Activated T-cell treated with anti-CD3 and anti-CD28 coated beads, Interleukin-2, amount 50 U/mL, for 24 hours (primary cell): Measurements from ENCODE around the gene NCAM1.

ENCODE experiments used
- DNase-seq: peaks from one replicate; pipeline ENCODE4 v3.0.0-alpha.2; 2020
- H3K27ac Mint-ChIP-seq: 2 replicates; pipeline ENCODE4 v1.8.0; 2020; ENCODE audit warnings: mild to moderate bottlenecking, mixed read lengths
- H3K27me3 Mint-ChIP-seq: 2 replicates; pipeline ENCODE4 v1.8.0; 2020; ENCODE audit warnings: mixed read lengths
- H3K36me3 Mint-ChIP-seq: 2 replicates; pipeline ENCODE4 v1.8.0; 2020; ENCODE audit warnings: low read depth, mixed read lengths
- H3K4me1 Mint-ChIP-seq: 2 replicates; pipeline ENCODE4 v1.8.0; 2020; ENCODE audit warnings: low read depth, mixed read lengths
- H3K4me3 Mint-ChIP-seq: 2 replicates; pipeline ENCODE4 v1.8.0; 2020; ENCODE audit warnings: mild to moderate bottlenecking, moderate library complexity, mixed read lengths
- H3K9me3 Mint-ChIP-seq: 2 replicates; pipeline ENCODE4 v1.8.0; 2020; ENCODE audit warnings: mixed read lengths

Gene NCAM1

GRCh38 chr11:113106507-113106906, 145.3 kb downstream of the NCAM1 start:
- Mint-ChIP-seq H3K4me1 (no peaks in the 10 kb centered on the region), H3K4me3 (no peak overlapping the region), H3K36me3 (no peaks in the 10 kb centered on the region), H3K9me3 (no peaks in the 10 kb centered on the region), H3K27me3 (peaks cover 14% of the 10 kb centered on the region), H3K27ac (no peak overlapping the region)
- no peak for DNase-seq

- no peak overlapping the region for H3K27ac Mint-ChIP-seq
- DNase-seq = no peak
- H3K4me3 Mint-ChIP-seq = no peak overlapping the region
- H3K9me3 Mint-ChIP-seq = no peaks in the 10 kb centered on the region
- no peaks in the 10 kb centered on the region for H3K36me3 Mint-ChIP-seq
- H3K4me1 Mint-ChIP-seq = no peaks in the 10 kb centered on the region
- peaks cover 17% of the 10 kb centered on the region for H3K27me3 Mint-ChIP-seq
Measured at GRCh38 chr11:113110046-113110445, 148.8 kb downstream of the NCAM1 start.

DNA sequence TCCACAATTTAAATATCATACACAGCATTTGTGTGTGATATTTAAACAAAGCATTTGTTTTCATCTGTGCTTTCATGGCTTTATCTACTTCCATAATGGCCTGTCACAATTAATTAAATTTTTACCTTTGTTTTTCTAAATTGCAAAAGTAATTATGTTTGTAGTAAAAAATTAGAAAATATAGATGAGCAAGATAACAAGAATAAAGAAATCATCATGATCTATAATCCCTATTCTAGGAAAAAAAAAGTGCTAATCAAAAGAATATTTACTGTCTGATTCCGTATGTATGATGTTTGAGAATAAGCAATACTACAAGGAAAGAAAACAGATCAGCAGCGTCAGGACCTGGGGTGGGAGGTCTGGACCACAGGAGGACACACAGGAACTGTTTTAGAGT, 149.9 kb downstream of the NCAM1 start:
- H3K27ac Mint-ChIP-seq = no peak overlapping the region
- no peaks in the 10 kb centered on the region for H3K4me1 Mint-ChIP-seq
- no peaks in the 10 kb centered on the region for H3K9me3 Mint-ChIP-seq
- peaks cover 18% of the 10 kb centered on the region for H3K27me3 Mint-ChIP-seq
- no peak overlapping the region for H3K4me3 Mint-ChIP-seq
- no peak for DNase-seq
- no peaks in the 10 kb centered on the region for H3K36me3 Mint-ChIP-seq

DNA sequence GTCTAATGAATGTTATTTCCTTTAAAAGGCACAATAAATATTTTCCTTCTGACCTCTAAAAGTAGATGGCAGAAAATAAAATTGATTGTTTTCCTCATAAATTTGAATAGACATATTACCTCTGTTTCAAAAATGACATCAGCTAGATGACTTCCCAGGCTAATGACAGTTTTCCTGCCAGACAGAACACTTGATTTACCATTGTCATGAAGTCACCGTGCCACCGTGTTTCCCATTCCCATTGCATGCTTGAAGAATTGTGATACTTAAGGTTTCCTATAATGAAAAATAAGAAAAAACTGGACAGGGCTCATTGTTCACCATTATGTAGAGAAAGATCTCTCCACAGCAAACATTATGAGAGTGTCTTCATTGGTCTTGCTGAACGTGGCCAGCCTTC, 151.1 kb downstream of the NCAM1 start:
- DNase-seq = no peak
- no peaks in the 10 kb centered on the region for H3K4me1 Mint-ChIP-seq
- H3K4me3 Mint-ChIP-seq = no peak overlapping the region
- H3K27me3 Mint-ChIP-seq = peaks cover 16% of the 10 kb centered on the region
- no peaks in the 10 kb centered on the region for H3K9me3 Mint-ChIP-seq
- no peak overlapping the region for H3K27ac Mint-ChIP-seq
- H3K36me3 Mint-ChIP-seq = no peaks in the 10 kb centered on the region

- H3K4me1 Mint-ChIP-seq = no peaks in the 10 kb centered on the region
- no peak for DNase-seq
- no peaks in the 10 kb centered on the region for H3K36me3 Mint-ChIP-seq
- peaks cover 13% of the 10 kb centered on the region for H3K27me3 Mint-ChIP-seq
- no peak overlapping the region for H3K27ac Mint-ChIP-seq
- no peak overlapping the region for H3K4me3 Mint-ChIP-seq
- H3K9me3 Mint-ChIP-seq = no peaks in the 10 kb centered on the region
Measured at GRCh38 chr11:113113801-113114704, 152.8 kb downstream of the NCAM1 start.

- Mint-ChIP-seq H3K27me3 (peaks cover 13% of the 10 kb centered on the region), H3K36me3 (no peaks in the 10 kb centered on the region), H3K4me3 (no peak overlapping the region), H3K4me1 (no peaks in the 10 kb centered on the region), H3K27ac (no peak overlapping the region), H3K9me3 (no peaks in the 10 kb centered on the region)
- DNase-seq = no peak
Measured at GRCh38 chr11:113114705-113115027, 153.4 kb downstream of the NCAM1 start.

DNA sequence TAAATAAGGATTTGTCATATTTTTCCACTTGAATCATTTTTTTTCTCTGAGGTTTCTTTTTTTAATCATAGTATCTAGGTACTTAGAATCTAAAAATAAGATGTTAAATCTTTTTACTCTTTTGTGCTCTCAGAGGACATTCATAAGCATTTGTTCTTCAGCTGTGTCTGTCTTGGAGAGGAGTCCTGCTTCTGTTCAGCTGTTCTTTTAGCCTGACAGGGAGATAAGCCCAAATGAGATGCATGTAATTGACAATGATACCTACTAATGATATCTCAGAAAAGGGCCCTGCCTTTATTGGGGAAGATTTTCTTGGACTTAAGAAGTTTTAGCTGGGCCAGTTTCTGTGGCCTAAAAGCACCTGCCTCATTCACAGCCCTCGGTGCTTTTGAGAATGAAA, 156.9 kb downstream of the NCAM1 start:
- H3K36me3 Mint-ChIP-seq = no peaks in the 10 kb centered on the region
- no peak overlapping the region for H3K4me3 Mint-ChIP-seq
- DNase-seq = no peak
- peaks cover 21% of the 10 kb centered on the region for H3K27me3 Mint-ChIP-seq
- no peak overlapping the region for H3K27ac Mint-ChIP-seq
- H3K4me1 Mint-ChIP-seq = no peaks in the 10 kb centered on the region
- H3K9me3 Mint-ChIP-seq = no peaks in the 10 kb centered on the region

GRCh38 chr11:113119074-113119473, 157.9 kb downstream of the NCAM1 start:
- H3K36me3 Mint-ChIP-seq = no peaks in the 10 kb centered on the region
- peaks cover 18% of the 10 kb centered on the region for H3K27me3 Mint-ChIP-seq
- DNase-seq = no peak
- H3K4me1 Mint-ChIP-seq = no peaks in the 10 kb centered on the region
- H3K9me3 Mint-ChIP-seq = no peaks in the 10 kb centered on the region
- no peak overlapping the region for H3K27ac Mint-ChIP-seq
- H3K4me3 Mint-ChIP-seq = no peak overlapping the region

GRCh38 chr11:113119966-113120736, 158.9 kb downstream of the NCAM1 start:
- no peaks in the 10 kb centered on the region for H3K9me3 Mint-ChIP-seq
- no peaks in the 10 kb centered on the region for H3K36me3 Mint-ChIP-seq
- no peaks in the 10 kb centered on the region for H3K4me1 Mint-ChIP-seq
- H3K27ac Mint-ChIP-seq = no peak overlapping the region
- no peak for DNase-seq
- no peak overlapping the region for H3K4me3 Mint-ChIP-seq
- H3K27me3 Mint-ChIP-seq = peaks cover 18% of the 10 kb centered on the region

- peaks cover 15% of the 10 kb centered on the region for H3K27me3 Mint-ChIP-seq
- no peaks in the 10 kb centered on the region for H3K4me1 Mint-ChIP-seq
- no peaks in the 10 kb centered on the region for H3K9me3 Mint-ChIP-seq
- H3K27ac Mint-ChIP-seq = no peak overlapping the region
- H3K36me3 Mint-ChIP-seq = no peaks in the 10 kb centered on the region
- H3K4me3 Mint-ChIP-seq = no peak overlapping the region
- DNase-seq = no peak
Measured at GRCh38 chr11:113121746-113122145, 160.5 kb downstream of the NCAM1 start.

DNA sequence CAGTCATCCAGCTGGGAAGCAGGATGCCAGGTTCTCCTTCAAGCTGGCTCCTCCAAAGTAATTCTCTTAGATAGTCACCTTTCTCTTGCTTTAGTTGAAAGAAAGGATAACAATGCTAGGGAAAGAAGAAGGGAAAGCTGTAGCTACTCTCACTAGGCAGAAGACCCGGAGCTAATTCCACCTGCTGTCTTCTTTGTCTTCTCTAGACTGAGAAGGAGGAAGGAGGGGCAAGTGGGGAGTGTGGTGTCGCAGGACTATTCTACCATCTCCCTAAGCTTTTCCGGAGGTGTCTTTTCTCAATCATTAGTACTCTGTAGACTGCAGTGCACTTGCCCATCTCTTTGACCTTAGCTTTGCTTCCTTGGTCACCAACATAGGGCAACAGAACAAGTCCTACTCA, 162.8 kb downstream of the NCAM1 start:
- Mint-ChIP-seq H3K27ac (no peak overlapping the region), H3K4me1 (no peaks in the 10 kb centered on the region), H3K27me3 (peaks cover 15% of the 10 kb centered on the region), H3K36me3 (no peaks in the 10 kb centered on the region), H3K4me3 (no peak overlapping the region), H3K9me3 (no peaks in the 10 kb centered on the region)
- DNase-seq = no peak

DNA sequence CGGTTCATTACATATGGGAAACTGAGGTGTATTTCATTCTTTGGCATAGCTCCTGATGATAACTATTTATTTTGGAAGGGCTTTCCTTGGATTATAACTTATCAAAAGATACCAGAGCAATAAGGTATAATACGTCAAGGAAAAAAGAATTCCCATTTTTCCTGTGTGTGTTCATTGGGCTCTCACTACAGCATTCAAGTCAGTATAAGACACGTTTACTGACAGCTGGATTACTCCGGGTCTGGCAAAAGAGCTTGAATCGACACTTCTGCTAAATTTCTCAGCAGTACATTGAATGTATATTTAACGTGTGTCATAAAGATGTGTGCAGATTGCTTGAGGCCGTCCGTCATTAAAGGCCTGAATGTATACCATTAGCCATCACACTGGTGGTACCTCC, 163.4 kb downstream of the NCAM1 start:
- Mint-ChIP-seq H3K36me3 (no peaks in the 10 kb centered on the region), H3K4me1 (no peaks in the 10 kb centered on the region), H3K27ac (no peak overlapping the region), H3K9me3 (no peaks in the 10 kb centered on the region), H3K27me3 (peaks cover 15% of the 10 kb centered on the region), H3K4me3 (no peak overlapping the region)
- DNase-seq = no peak

DNA sequence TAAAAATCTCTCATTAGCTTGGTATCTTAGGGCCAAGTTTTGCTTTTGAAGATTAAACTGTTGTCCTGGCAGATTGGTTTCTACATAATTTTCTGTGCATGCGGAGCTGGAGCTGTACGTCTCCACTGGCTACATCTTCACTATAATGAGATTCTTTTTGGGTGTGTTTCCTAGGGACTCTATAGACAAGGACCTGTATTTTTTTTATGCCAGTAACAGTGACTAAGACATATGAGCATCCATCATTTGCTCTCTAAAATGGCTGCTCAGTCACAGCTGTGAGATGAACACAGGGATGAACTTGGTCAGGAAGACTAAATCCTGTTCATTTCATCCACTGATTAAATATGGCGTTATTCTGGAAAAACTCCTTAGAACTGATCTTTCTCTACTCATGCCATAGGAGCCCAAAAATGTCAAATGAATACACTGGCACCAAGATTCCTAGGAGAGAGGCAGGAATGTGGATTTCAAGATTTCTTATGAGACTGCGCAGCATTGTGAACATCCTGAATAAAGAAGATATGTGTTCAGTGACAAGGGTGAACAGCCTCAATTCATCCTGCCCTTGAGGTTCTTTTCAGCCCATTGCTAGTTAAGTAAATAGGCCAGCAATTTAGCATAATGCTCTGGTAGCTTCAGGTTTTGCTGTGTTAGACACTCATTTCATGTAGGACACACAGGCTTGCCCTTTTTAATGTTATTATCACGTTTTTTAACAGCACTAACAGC, 168.2 kb downstream of the NCAM1 start:
- peaks cover 5% of the 10 kb centered on the region for H3K27me3 Mint-ChIP-seq
- DNase-seq = no peak
- no peak overlapping the region for H3K4me3 Mint-ChIP-seq
- H3K9me3 Mint-ChIP-seq = no peaks in the 10 kb centered on the region
- no peak overlapping the region for H3K27ac Mint-ChIP-seq
- no peaks in the 10 kb centered on the region for H3K4me1 Mint-ChIP-seq
- no peaks in the 10 kb centered on the region for H3K36me3 Mint-ChIP-seq

- H3K27ac Mint-ChIP-seq = no peak overlapping the region
- H3K4me3 Mint-ChIP-seq = no peak overlapping the region
- DNase-seq = no peak
- H3K4me1 Mint-ChIP-seq = no peaks in the 10 kb centered on the region
- no peaks in the 10 kb centered on the region for H3K9me3 Mint-ChIP-seq
- peaks cover 13% of the 10 kb centered on the region for H3K27me3 Mint-ChIP-seq
- no peaks in the 10 kb centered on the region for H3K36me3 Mint-ChIP-seq
Measured at GRCh38 chr11:113131036-113131775, 170.0 kb downstream of the NCAM1 start.
